PC-3 (cell line): ENCODE results near the gene CALCOCO2.

ENCODE experiments used
- CTCF ChIP-seq: fragments of 300-600 bp; sonication (generic); conservative IDR thresholded peaks from 2 replicates; pipeline ENCODE4 v1.5.1; 2017; ENCODE audit warnings: antibody characterized with exemption, low read depth, mild to moderate bottlenecking, low read length
- EZH2 ChIP-seq: fragments of 300-600 bp; sonication (generic); IDR thresholded peaks from one replicate; pipeline ENCODE4 v1.6.1; 2017; ENCODE audit warnings: antibody characterized with exemption, mild to moderate bottlenecking, low read length; ENCODE audit not compliant: unreplicated experiment
- EZH2phosphoT487 ChIP-seq: fragments of 300-600 bp; sonication (generic); IDR thresholded peaks from 2 replicates; pipeline ENCODE4 v1.6.1; 2018; ENCODE audit warnings: mild to moderate bottlenecking, antibody characterized with exemption, low read length, borderline replicate concordance

GRCh38 chr17:48809182-48809581, 21.7 kb upstream of the CALCOCO2 start:
- no peak for TF ChIP-seq CTCF
- no peak for TF ChIP-seq EZH2
- no peak for TF ChIP-seq EZH2phosphoT487
